ENCODE results near the gene C22orf31.

Gene C22orf31

GRCh38 chr22:29022101-29022817 is 39.4 kb downstream of the C22orf31 start:
- no peak overlapping the region for H3K4me3 ChIP-seq (ENCODE audit: low read depth, low read length)
- H3K27ac ChIP-seq (ENCODE audit: low read depth, low read length), result no peak overlapping the region
- peaks cover 10% of the 10 kb centered on the region; the same call in 1 of the 2 replicates for H3K4me1 ChIP-seq (ENCODE audit: control insufficient read depth, insufficient read depth, low read length)
- no peaks in the 10 kb centered on the region for H3K27me3 ChIP-seq (ENCODE audit: control insufficient read depth, insufficient read depth, low read length)
- no peak overlapping the region for H3K9ac ChIP-seq (ENCODE audit: low read depth, low read length)
- no peaks in the 10 kb centered on the region for H3K36me3 ChIP-seq (ENCODE audit: control insufficient read depth, insufficient read depth, low read length)
- H3K9me3 ChIP-seq (ENCODE audit: control insufficient read depth, insufficient read depth, low read length), result no peaks in the 10 kb centered on the region

GRCh38 chr22:29018293-29019189 is 43.1 kb downstream of the C22orf31 start:
- H3K27me3 ChIP-seq (ENCODE audit: control insufficient read depth, insufficient read depth, low read length), result no peaks in the 10 kb centered on the region
- no peaks in the 10 kb centered on the region for H3K9me3 ChIP-seq (ENCODE audit: control insufficient read depth, insufficient read depth, low read length)
- no peak overlapping the region for H3K9ac ChIP-seq (ENCODE audit: low read depth, low read length)
- no peak overlapping the region for H3K27ac ChIP-seq (ENCODE audit: low read depth, low read length)
- no peak overlapping the region for H3K4me3 ChIP-seq (ENCODE audit: low read depth, low read length)
- no peaks in the 10 kb centered on the region for H3K36me3 ChIP-seq (ENCODE audit: control insufficient read depth, insufficient read depth, low read length)
- H3K4me1 ChIP-seq (ENCODE audit: control insufficient read depth, insufficient read depth, low read length), result peaks cover 14% of the 10 kb centered on the region; the same call in 1 of the 2 replicates

- Histone ChIP-seq H3K27ac (ENCODE audit: low read depth, low read length) (no peak overlapping the region), H3K36me3 (ENCODE audit: control insufficient read depth, insufficient read depth, low read length) (no peaks in the 10 kb centered on the region)
Measured at GRCh38 chr22:29016067-29016938, 45.3 kb downstream of the C22orf31 start.

GRCh38 chr22:29014773-29015172 is 46.9 kb downstream of the C22orf31 start:
- H3K4me1 ChIP-seq (ENCODE audit: control insufficient read depth, insufficient read depth, low read length), result peaks cover 18% of the 10 kb centered on the region
- no peak overlapping the region for H3K9ac ChIP-seq (ENCODE audit: low read depth, low read length)
- no peaks in the 10 kb centered on the region for H3K9me3 ChIP-seq (ENCODE audit: control insufficient read depth, insufficient read depth, low read length)
- H3K27ac ChIP-seq (ENCODE audit: low read depth, low read length), result no peak overlapping the region
- H3K36me3 ChIP-seq (ENCODE audit: control insufficient read depth, insufficient read depth, low read length), result no peaks in the 10 kb centered on the region
- no peak overlapping the region for H3K4me3 ChIP-seq (ENCODE audit: low read depth, low read length)
- H3K27me3 ChIP-seq (ENCODE audit: control insufficient read depth, insufficient read depth, low read length), result no peaks in the 10 kb centered on the region

More at GRCh38 chr22:29016067-29016938, 45.3 kb downstream of the C22orf31 start:
- H3K4me3 ChIP-seq (ENCODE audit: low read depth, low read length), result no peak overlapping the region
- H3K27me3 ChIP-seq (ENCODE audit: control insufficient read depth, insufficient read depth, low read length), result no peaks in the 10 kb centered on the region
- no peaks in the 10 kb centered on the region for H3K9me3 ChIP-seq (ENCODE audit: control insufficient read depth, insufficient read depth, low read length)
- H3K4me1 ChIP-seq (ENCODE audit: control insufficient read depth, insufficient read depth, low read length), result peaks cover 12% of the 10 kb centered on the region; the same call in 1 of the 2 replicates
- no peak overlapping the region for H3K9ac ChIP-seq (ENCODE audit: low read depth, low read length)

GRCh38 chr22:29014293-29014692 is 47.3 kb downstream of the C22orf31 start:
- no peak overlapping the region for H3K27ac ChIP-seq (ENCODE audit: low read depth, low read length)
- no peak overlapping the region for H3K4me3 ChIP-seq (ENCODE audit: low read depth, low read length)
- H3K9ac ChIP-seq (ENCODE audit: low read depth, low read length), result no peak overlapping the region
- H3K36me3 ChIP-seq (ENCODE audit: control insufficient read depth, insufficient read depth, low read length), result no peaks in the 10 kb centered on the region
- peaks cover 18% of the 10 kb centered on the region for H3K4me1 ChIP-seq (ENCODE audit: control insufficient read depth, insufficient read depth, low read length)
- H3K9me3 ChIP-seq (ENCODE audit: control insufficient read depth, insufficient read depth, low read length), result no peaks in the 10 kb centered on the region
- no peaks in the 10 kb centered on the region for H3K27me3 ChIP-seq (ENCODE audit: control insufficient read depth, insufficient read depth, low read length)

- Histone ChIP-seq H3K4me1 (ENCODE audit: control insufficient read depth, insufficient read depth, low read length) (peaks cover 30% of the 10 kb centered on the region), H3K4me3 (ENCODE audit: low read depth, low read length) (no peak overlapping the region), H3K27ac (ENCODE audit: low read depth, low read length) (no peak overlapping the region), H3K36me3 (ENCODE audit: control insufficient read depth, insufficient read depth, low read length) (no peaks in the 10 kb centered on the region), H3K27me3 (ENCODE audit: control insufficient read depth, insufficient read depth, low read length) (no peaks in the 10 kb centered on the region), H3K9ac (ENCODE audit: low read depth, low read length) (no peak overlapping the region), H3K9me3 (ENCODE audit: control insufficient read depth, insufficient read depth, low read length) (no peaks in the 10 kb centered on the region)
Measured at GRCh38 chr22:29012952-29013351, 48.7 kb downstream of the C22orf31 start.

GRCh38 chr22:29012101-29012433 is 49.6 kb downstream of the C22orf31 start:
- no peaks in the 10 kb centered on the region for H3K27me3 ChIP-seq (ENCODE audit: control insufficient read depth, insufficient read depth, low read length)
- peak overlapping the region; percentile 77 for H3K27ac ChIP-seq (ENCODE audit: low read depth, low read length)
- H3K9ac ChIP-seq (ENCODE audit: low read depth, low read length), result no peak overlapping the region
- peaks cover 30% of the 10 kb centered on the region for H3K4me1 ChIP-seq (ENCODE audit: control insufficient read depth, insufficient read depth, low read length)
- H3K36me3 ChIP-seq (ENCODE audit: control insufficient read depth, insufficient read depth, low read length), result no peaks in the 10 kb centered on the region
- H3K9me3 ChIP-seq (ENCODE audit: control insufficient read depth, insufficient read depth, low read length), result no peaks in the 10 kb centered on the region
- H3K4me3 ChIP-seq (ENCODE audit: low read depth, low read length), result no peak overlapping the region

- Histone ChIP-seq H3K9ac (ENCODE audit: low read depth, low read length) (no peak overlapping the region), H3K9me3 (ENCODE audit: control insufficient read depth, insufficient read depth, low read length) (no peaks in the 10 kb centered on the region), H3K4me1 (ENCODE audit: control insufficient read depth, insufficient read depth, low read length) (peaks cover 30% of the 10 kb centered on the region), H3K36me3 (ENCODE audit: control insufficient read depth, insufficient read depth, low read length) (no peaks in the 10 kb centered on the region), H3K4me3 (ENCODE audit: low read depth, low read length) (no peak overlapping the region), H3K27me3 (ENCODE audit: control insufficient read depth, insufficient read depth, low read length) (no peaks in the 10 kb centered on the region), H3K27ac (ENCODE audit: low read depth, low read length) (peak overlapping the region; percentile 77)
Measured at GRCh38 chr22:29011240-29012100, 50.2 kb downstream of the C22orf31 start.

- Histone ChIP-seq H3K9me3 (ENCODE audit: control insufficient read depth, insufficient read depth, low read length) (no peaks in the 10 kb centered on the region), H3K27me3 (ENCODE audit: control insufficient read depth, insufficient read depth, low read length) (no peaks in the 10 kb centered on the region), H3K27ac (ENCODE audit: low read depth, low read length) (no peak overlapping the region), H3K4me1 (ENCODE audit: control insufficient read depth, insufficient read depth, low read length) (peaks cover 42% of the 10 kb centered on the region), H3K36me3 (ENCODE audit: control insufficient read depth, insufficient read depth, low read length) (no peaks in the 10 kb centered on the region), H3K4me3 (ENCODE audit: low read depth, low read length) (no peak overlapping the region), H3K9ac (ENCODE audit: low read depth, low read length) (no peak overlapping the region)
Measured at GRCh38 chr22:29009148-29009547, 52.5 kb downstream of the C22orf31 start.
